GM19328 (cell line): Measurements from ENCODE around the gene GPC3.
"Not testable (repeated sequence)": the region's sequence is repeated elsewhere in the genome, so short reads cannot be mapped to it uniquely, and the experiment has no call there.

ENCODE experiments used
- ATAC-seq: cut with Tn5 transposase; IDR thresholded peaks from one replicate; pipeline ENCODE4 v1.9.1; 2021; ENCODE audit warnings: mild to moderate bottlenecking, moderate library complexity; ENCODE audit not compliant: unreplicated experiment

The GPC3 gene

DNA sequence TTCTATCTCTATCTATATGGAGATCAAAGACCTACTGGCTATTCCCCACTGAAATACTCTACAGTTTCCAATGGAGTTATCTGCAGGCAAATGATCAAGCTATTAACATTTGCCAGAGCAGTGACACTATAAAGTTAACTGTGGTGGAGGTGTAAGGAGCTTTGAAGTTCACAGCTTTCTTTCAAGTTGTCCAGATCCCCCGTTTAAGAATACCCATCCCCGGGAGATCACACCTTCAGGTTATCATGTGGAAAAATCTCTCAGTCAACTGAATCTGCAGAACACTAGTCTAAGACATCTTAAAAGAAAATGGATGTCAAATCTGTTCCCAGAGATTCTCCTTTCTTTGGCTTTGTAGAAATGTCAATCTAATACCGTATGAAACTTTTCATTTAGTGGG is 80.1 kb downstream of the GPC3 start:
- ATAC-seq, result no peak

- ATAC-seq, result no peak
These were observed 87.7 kb downstream of the GPC3 start for GRCh38 chrX:133897593-133898163.

DNA sequence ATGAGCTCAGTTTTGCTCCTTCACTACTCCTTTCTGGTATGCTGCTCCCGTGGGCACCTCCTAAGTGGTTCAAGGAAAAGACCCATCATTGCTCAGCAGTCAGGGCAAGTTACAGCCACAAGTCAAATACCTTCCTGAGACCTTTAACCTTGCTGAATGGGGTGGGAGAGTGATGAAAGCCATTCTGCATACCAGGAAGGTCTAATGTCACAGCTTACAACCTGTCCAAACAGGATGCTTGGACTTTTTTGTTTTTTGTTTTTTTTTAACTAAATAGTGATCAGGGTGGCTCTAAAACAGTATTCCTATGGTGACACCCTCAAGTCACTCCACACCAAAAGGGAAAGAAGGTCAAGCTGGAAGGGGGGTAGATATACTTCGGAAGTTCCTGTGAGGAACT is 93.1 kb downstream of the GPC3 start:
- ATAC-seq, result no peak

DNA sequence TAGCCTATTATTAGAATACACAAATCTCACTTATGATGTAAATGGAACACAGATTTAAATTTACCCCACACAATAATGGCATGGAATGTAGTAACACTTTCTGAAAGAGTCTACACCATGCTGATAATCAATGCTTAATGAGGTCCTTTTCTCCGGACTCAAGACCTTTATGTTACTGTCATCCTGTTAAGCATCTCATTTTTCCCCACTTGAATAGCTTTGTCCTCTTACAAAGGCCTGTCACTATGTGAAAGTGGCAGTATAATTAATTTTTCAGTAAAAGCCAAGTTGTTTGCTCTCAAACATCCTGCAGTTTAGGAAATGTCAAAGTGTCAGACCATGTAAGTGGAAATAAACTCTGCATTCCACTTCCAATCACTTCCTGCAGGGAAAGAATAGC is 96.4 kb downstream of the GPC3 start:
- ATAC-seq, result no peak

DNA sequence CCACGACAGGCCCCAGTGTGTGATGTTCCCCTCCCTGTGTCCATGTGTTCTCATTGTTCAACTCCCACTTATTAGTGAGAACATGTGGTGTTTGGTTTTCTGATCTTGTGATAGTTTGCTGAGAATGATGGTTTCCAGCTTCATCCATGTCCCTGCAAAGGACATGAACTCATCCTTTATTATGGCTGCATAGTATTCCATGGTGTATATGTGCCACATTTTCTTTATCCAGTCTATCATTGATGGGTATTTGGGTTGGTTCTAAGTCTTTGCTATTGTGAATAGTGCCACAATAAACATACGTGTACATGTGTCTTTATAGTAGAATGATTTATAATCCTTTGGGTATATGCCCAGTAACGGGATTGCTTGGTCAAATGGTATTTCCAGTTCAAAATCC is 97.3 kb downstream of the GPC3 start:
- not testable (repeated sequence) for ATAC-seq

GRCh38 chrX:133884430-133885394 is 100.7 kb downstream of the GPC3 start:
- no peak for ATAC-seq

DNA sequence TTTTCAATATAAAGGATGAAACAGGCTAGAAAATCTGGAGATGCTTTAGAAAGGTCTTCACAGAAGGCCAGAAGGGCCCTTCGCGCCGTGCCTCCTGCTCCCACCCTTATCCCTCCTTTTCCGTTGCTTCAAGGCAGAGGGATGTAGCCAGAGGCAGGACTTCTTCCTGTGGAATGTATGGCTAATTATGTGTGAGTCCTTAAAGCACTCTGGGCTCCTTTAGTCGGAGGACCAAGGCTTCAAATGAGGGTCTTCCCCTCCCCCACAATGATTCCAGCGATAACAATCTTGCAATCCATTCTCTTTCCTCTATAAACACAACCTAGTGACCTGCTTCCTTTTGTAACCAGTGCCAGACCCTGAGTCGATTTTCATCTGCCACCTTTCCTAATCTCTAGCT is 103.5 kb downstream of the GPC3 start:
- no peak for ATAC-seq

DNA sequence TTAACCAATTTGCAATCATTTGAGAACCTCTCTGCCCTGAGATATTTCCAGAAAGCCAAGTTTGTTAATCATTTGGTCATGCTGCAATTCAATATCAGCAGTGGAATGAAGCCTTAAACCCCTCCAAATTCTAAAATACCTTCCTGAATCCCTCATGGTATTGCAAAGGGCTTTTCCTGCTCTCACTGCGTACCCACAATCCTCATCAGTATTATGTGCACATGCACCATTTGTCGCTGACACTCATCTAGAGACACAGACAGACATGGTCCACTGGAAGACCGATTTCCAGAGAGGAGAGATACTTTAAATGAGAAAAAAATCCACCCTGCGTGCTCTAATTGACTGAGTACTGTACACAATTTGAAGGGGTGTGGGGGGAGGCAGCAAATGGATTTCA is 104.4 kb downstream of the GPC3 start:
- no peak for ATAC-seq

DNA sequence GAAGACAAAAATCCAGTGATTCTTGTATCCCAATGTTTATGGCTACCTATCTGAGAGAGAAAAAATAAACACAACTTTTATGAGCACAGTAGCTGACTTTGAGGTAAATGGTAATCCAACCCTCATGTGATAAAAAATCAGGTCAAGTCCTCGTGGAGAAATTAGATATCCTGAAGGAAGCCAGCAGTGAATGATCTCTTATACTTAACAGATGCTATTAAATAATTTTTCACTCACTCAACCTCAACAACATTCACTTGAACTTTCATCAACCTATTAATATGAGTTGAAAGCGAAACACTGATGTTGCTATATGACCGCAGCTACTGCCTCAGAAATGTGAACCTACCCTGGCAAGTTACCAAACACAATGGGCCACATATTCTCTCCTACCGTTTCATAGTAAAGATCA is 105.4 kb downstream of the GPC3 start:
- ATAC-seq, result no peak

- no peak for ATAC-seq
These were observed 106.7 kb downstream of the GPC3 start for GRCh38 chrX:133878710-133879109.

GRCh38 chrX:133876646-133877045 is 108.7 kb downstream of the GPC3 start:
- ATAC-seq, result no peak

DNA sequence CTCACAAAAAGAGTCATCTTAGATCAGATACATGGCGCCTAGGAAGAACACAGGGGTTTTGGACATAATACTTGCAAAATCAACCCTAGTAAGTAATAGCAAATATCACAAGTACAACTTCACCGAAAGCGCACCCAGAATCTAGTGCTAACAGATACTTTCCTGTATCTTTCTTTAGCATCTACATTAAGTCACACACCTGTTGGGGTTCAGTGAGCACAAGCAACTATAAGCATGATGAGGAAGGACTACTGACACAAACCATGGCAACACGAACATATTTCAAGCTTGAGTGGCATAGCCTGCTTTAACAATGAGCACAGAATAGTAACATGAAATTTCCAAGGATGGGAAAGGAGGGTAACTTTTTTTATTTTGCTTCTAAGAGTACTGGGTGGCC is 116.1 kb downstream of the GPC3 start:
- no peak for ATAC-seq

DNA sequence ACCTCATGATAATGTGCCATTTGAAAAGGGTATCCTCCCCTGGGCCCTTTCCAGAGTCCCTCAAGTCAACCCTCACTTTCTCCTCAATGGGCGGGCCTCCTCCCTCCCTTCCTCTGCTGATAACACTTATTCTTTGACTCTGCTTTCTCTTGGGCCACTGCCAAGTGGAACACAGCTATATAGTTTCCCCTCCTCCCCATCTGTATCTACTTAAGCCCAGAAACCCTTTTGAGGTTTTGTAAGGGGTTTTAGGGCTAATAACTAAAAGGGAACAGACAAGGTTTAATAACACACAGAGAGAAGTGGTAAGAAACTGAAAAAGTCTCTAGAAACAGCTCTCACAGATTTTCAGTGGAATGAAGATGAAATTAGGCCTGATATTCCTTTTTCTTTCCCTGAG is 116.7 kb downstream of the GPC3 start:
- ATAC-seq, result no peak

- no peak for ATAC-seq
These were observed 117.1 kb downstream of the GPC3 start for GRCh38 chrX:133868250-133868649.

DNA sequence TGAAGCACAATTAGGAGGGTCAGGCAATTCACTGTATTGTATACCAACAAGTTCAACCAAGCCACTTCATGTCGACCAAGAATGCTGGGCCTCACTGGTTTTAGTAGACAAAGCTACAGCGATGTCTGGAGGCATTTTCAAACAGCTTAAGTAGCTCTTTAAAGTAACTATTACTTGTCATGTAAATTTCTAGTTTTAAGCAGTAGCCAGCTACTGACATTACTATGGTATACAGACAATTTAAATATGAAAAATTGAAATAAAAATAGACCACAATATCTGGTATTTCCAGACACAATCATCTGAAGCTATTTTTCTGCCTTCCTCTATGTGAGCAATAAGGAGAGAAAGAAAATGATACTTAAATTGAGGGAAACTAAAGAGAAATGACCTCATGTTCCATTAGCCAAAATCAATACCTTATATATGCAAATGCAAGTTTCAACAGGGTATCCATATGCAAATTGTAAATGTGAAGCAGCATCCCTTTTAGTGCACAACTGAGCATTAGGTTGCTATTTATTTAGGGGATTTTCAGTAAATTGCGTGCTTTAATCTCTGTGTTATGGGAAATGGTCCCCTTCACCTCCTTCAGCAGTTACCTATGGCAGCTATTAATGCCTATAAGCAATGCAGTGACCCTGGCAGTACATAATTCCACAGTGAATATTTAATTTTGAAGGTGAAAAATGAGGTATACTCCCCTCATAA is 119.5 kb downstream of the GPC3 start:
- ATAC-seq, result no peak

GRCh38 chrX:133864236-133864635 is 121.2 kb downstream of the GPC3 start:
- no peak for ATAC-seq

DNA sequence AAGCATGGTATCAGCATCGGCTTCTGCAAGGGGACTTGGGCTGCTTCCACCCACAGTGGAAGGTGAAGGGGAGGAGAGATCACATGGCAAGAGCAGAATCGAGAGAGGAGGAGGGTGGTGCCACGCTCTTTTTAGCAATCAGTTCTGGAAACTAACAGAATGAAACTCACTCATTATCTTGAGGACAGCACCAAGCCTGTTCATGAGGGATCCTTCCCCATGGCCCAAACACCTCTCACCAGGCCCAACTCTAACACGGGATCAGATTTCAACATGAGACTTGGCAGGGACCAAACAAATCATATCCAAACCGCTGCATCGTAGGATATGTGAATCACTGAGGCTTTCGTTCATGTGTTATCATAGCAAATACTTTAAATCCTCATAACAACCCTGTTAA is 125.5 kb downstream of the GPC3 start:
- ATAC-seq, result no peak

- ATAC-seq, result no peak
These were observed 126.1 kb downstream of the GPC3 start for GRCh38 chrX:133859336-133859735.

DNA sequence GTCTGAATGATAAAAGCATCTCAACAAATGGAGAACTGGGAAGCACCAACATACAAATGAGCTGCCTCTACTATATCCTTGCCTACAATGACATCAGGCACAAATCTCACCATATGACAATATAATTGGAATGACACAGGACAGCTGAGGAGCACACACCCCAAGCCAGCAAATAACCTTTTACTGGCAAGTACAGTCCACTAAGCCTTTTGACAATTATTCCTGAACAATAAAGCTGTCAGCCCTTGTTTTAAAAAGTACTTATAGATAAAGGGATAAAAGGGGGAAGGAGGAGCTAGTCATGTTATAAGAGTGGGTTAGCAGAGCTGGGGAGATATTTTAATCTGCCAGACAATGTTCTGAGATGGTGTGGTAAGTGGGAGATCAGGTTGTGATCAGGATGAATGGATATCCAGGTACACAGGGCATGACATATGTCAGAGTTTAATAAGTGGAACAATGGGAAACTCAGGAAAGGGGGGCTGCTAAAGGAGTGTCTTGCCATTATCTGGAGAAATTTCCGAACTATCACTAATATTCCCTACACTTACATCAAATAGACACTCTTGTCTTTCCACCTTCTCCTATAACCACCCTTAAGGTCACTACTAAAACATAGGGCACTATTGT is 127.6 kb downstream of the GPC3 start:
- no peak for ATAC-seq

- ATAC-seq, result no peak
These were observed 128.6 kb downstream of the GPC3 start for GRCh38 chrX:133856819-133857218.

- ATAC-seq, result no peak
These were observed 131.1 kb downstream of the GPC3 start for GRCh38 chrX:133854290-133854689.
